Subcutaneous adipose tissue (tissue), 4 donors: ENCODE measurements around the gene VGLL4. TPM values are rescaled to one million over a fixed set of nuclear protein-coding genes. Genes with fewer than 3 reads are reported as not detected.

ENCODE experiments used
- total RNA-seq, 4 donors: library from RNA; depleted of rRNA; stranded (reverse); fragments of >200 nt; gene quantifications; one replicate each; pipeline ENCODE4 v1.1.0, GENCODE V29; 2016
- TF ChIP-seq, protein P1 (sequence below): fragments of 450-650 bp; IDR thresholded peaks from one replicate; pipeline ENCODE4 v1.5.1; 2016; ENCODE audit warnings: low read depth, mild to moderate bottlenecking, control low read depth, antibody characterized with exemption, moderate library complexity

Gene VGLL4
- total RNA-seq, 4 donors from 2014 or later, result 37.6 to 47.8 (median 40.4) TPM

DNA sequence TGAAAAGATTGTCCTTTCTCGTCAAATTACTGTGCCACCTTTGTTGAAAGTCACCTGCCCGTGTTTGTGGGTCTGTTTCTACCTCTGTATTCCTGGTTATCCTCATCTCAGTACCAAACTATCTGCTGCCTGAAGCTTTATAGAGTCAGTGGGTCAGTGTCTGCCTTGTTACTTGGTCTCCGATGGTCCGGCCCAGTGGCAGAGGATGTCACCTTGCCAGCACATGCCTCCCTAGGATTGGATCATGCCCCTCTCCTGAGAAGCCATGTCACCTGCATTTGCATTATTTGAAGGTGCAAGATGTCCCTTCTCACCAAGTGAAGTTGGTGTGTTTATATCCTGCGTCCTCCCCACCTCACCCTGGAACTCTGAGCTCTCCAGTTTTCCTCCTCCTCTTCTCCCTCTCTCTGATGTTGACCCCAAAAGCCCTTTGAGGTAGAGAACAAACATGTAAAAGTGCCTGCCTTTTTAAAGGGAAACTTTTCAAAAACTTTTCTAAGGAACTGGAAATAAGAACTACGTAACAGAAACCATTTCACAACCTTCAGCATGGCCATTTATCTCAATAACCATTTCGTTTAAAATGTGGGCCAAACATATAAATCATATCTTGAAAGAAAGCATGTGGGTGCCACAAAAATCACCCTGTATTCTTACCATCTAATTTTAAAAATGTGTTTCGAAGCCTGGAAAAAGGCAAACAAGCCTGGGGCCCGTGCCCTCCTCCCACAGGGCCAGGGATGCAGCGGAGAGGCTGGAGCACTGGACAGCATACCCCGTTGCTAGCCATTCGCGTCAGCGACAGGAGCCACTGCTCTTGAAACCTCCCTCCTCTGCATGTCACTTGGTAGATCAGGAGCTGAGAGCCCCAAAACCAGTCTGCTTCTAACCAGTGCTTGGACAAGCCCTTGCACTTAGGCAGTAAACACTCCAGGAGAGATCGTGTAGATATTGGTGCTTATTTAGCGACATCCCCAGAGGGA lies 102.1 kb downstream of the VGLL4 start:
- TF ChIP-seq, protein P1, sequence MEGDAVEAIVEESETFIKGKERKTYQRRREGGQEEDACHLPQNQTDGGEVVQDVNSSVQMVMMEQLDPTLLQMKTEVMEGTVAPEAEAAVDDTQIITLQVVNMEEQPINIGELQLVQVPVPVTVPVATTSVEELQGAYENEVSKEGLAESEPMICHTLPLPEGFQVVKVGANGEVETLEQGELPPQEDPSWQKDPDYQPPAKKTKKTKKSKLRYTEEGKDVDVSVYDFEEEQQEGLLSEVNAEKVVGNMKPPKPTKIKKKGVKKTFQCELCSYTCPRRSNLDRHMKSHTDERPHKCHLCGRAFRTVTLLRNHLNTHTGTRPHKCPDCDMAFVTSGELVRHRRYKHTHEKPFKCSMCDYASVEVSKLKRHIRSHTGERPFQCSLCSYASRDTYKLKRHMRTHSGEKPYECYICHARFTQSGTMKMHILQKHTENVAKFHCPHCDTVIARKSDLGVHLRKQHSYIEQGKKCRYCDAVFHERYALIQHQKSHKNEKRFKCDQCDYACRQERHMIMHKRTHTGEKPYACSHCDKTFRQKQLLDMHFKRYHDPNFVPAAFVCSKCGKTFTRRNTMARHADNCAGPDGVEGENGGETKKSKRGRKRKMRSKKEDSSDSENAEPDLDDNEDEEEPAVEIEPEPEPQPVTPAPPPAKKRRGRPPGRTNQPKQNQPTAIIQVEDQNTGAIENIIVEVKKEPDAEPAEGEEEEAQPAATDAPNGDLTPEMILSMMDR, result no peak

DNA sequence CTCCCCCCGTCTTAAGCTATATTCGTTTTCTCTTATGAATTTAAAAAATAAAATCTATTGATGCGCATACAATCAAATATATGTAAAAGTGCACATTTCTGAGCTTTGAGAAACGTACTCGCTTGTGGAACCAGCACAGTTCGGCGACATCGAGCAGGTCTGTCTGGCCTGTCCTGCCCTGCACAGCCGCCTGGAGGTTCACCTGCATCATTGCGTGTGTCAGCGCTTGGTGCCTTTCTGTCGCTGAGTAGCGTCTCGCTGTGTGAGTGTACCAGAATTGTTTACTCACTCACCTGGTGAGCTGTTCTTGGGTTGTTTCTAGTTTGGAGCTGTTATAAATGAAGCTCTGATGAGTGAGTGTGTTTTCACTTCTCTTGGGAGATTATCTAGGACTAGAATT lies 104.0 kb downstream of the VGLL4 start:
- TF ChIP-seq, protein P1, result no peak

DNA sequence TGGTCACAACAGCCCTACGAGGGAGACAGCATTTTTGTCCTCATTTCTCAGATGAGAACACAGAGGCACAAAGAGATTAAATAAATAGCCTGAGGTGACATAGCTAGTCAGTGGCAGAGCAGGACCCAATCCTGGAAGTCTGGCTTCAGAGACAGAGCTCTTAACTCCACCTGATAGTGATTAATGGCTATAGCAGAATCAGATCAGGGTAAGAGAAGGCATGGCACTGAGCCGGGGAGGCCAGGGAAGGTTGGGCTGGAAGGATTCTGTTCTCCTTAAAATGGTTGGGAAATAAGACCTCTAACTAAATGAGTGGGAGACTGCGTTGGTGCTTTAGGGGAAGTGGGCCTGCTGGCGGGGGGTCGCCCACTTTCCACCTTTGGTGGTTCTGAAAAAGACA lies 104.5 kb downstream of the VGLL4 start:
- TF ChIP-seq, protein P1, result no peak

DNA sequence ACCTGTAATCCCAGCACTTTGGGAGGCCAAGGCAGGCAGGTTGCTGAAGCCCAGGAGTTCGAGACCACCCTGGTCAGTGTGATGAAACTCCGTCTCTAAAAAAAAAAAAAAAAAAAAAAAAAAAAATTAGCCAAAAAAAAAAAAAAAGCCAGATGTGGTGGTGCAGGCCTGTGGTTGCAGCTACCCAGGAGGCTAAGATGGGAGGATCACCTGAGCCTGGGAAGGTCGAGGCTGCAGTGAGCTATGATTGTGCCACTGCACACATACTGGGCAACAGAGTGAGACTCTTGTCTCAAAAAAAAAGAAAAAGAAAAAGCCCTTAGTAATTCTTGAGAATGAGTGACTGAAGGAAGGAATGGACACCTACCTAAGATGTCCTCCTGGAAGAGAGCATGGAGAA lies 105.1 kb downstream of the VGLL4 start:
- TF ChIP-seq, protein P1, result no peak

DNA sequence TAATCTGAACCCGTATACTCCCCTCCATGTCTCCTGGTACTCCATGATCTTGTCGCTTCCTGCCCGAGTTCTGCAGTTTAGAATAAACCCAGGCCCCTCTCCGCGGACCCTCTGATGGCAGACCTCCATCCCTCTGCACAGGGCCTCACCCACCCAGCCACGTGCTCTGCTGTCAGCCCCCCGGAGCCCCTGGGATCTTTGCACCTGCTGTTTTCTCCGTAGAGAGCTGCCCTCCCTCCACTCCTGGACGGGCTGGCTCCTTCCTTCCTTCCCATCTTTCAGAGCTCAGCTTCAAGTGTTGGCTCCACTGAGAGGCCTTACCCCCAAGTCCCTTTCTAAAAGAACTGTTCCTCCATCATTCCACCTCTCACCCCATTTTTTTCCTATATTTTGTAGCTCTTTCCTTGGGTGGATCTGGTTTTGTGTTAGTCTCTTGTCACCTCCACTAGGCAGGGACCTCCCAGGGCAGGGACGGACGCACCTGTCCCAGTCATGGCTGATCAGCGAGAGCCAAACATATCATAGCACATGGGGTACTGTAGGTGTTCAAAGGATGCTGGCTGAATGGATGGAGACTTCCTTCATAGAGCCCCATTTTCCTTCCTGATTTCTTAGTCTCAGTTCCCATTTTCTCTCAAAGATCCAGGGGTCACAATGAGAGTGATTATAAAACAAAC lies 106.6 kb downstream of the VGLL4 start:
- TF ChIP-seq, protein P1, result no peak

DNA sequence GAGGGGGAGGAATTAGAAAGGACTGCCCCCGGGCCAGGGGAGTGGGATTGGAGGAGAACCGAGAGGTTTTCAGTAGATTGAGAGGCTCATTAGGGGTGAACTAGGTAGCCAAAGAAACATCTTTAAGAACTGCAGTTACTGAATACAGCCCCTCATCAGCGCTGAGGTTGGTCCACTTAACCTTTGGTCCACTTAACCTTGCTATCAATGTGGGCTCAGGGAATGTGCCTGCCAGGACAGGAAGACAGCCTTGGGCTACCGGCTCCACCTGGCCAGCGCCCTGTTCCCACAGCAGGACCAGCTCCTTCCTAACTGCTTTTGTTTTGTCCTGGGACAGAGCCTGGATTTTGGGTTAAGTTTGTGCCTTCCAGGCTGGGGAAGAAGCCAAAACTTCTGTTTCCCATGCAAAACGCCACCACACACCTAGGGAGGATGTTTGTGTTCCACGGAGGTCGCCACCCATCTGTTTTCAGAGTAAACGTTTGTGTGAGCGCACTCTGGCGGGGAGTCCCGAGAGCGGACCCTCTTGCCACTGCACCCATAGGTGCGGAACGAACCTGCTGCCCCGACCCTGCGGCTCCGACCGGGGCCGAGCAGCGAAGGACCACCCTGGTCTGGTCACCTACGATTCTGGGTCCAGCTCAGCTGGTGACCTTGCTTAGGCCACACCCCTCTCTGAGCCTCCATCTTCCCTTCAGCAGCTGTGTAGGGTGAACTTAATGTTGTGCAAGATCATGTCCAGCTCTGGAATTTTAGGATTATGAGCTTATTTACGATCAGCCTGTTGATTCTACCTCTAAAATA lies 107.4 kb downstream of the VGLL4 start:
- TF ChIP-seq, protein P1, result no peak
